ENCODE data around the gene SLAMF1. TPM values are rescaled to one million over a fixed set of nuclear protein-coding genes. Genes with fewer than 3 reads are reported as not detected.
"Not testable (repeated sequence)": the region's sequence is repeated elsewhere in the genome, so short reads cannot be mapped to it uniquely, and the experiment has no call there.

Gene SLAMF1
- under 0.01 and 0.13 TPM in 2 replicates for total RNA-seq

- no peak for DNase-seq (ENCODE audit: low read depth in 2 of 2)
Observed at GRCh38 chr1:160646711-160647328, at the start of gene SLAMF1. Gene SLAMF1 (minus strand): TSS chr1:160647044. CDS start chr1:160646945, 99 bp downstream.

- not testable (repeated sequence) for DNase-seq (ENCODE audit: low read depth in 2 of 2)
Observed at GRCh38 chr1:160692390-160692789, 45.5 kb upstream of the SLAMF1 start.

GRCh38 chr1:160685266-160685665 is 38.4 kb upstream of the SLAMF1 start:
- DNase-seq (ENCODE audit: low read depth in 2 of 2): no peak

- no peak for DNase-seq (ENCODE audit: low read depth in 2 of 2)
Observed at GRCh38 chr1:160682983-160683865, 36.4 kb upstream of the SLAMF1 start.

- DNase-seq (ENCODE audit: low read depth in 2 of 2): no peak
Observed at GRCh38 chr1:160681891-160682140, 35.0 kb upstream of the SLAMF1 start.

GRCh38 chr1:160681066-160681890 is 34.4 kb upstream of the SLAMF1 start:
- DNase-seq (ENCODE audit: low read depth in 2 of 2): peak in 1 of 2 donors; percentile 19

GRCh38 chr1:160680399-160680798 is 33.6 kb upstream of the SLAMF1 start:
- no peak for DNase-seq (ENCODE audit: low read depth in 2 of 2)

GRCh38 chr1:160679893-160680292 is 33.0 kb upstream of the SLAMF1 start:
- no peak for DNase-seq (ENCODE audit: low read depth in 2 of 2)

GRCh38 chr1:160676869-160677597 is 30.2 kb upstream of the SLAMF1 start:
- no peak for DNase-seq (ENCODE audit: low read depth in 2 of 2)

- peak; percentile 30 to 53 for DNase-seq (ENCODE audit: low read depth in 2 of 2)
Observed at GRCh38 chr1:160675641-160676410, 29.0 kb upstream of the SLAMF1 start.

- DNase-seq (ENCODE audit: low read depth in 2 of 2): no peak
Observed at GRCh38 chr1:160674415-160674814, 27.6 kb upstream of the SLAMF1 start.

- DNase-seq (ENCODE audit: low read depth in 2 of 2): no peak
Observed at GRCh38 chr1:160672789-160673695, 26.2 kb upstream of the SLAMF1 start.

- DNase-seq (ENCODE audit: low read depth in 2 of 2): no peak
Observed at GRCh38 chr1:160671603-160672517, 25.0 kb upstream of the SLAMF1 start.

GRCh38 chr1:160670701-160671100 is 23.9 kb upstream of the SLAMF1 start:
- DNase-seq (ENCODE audit: low read depth in 2 of 2): no peak

GRCh38 chr1:160669802-160670201 is 23.0 kb upstream of the SLAMF1 start:
- DNase-seq (ENCODE audit: low read depth in 2 of 2): no peak

GRCh38 chr1:160669276-160669675 is 22.4 kb upstream of the SLAMF1 start:
- no peak for DNase-seq (ENCODE audit: low read depth in 2 of 2)

GRCh38 chr1:160667896-160668295 is 21.1 kb upstream of the SLAMF1 start:
- DNase-seq (ENCODE audit: low read depth in 2 of 2): no peak

GRCh38 chr1:160666079-160666442 is 19.2 kb upstream of the SLAMF1 start:
- DNase-seq (ENCODE audit: low read depth in 2 of 2): no peak

Measured in dermis microvascular lymphatic vessel endothelial cell (primary cell).